Measurements from ENCODE around the gene TAF12.
"Not testable (repeated sequence)": the region's sequence is repeated elsewhere in the genome, so short reads cannot be mapped to it uniquely, and the experiment has no call there.

Gene TAF12

GRCh38 chr1:28642847-28643635 is at the start of gene TAF12:
TAF12 (minus strand) TSS chr1:28643067; CDS start chr1:28622081, 20,986 bp downstream.
- DNase-seq: peak; percentile 90

- DNase-seq: not testable (repeated sequence)
Observed at GRCh38 chr1:28691627-28692026, 48.8 kb upstream of the TAF12 start.

GRCh38 chr1:28684937-28685336 is 42.1 kb upstream of the TAF12 start:
- no peak for DNase-seq

GRCh38 chr1:28682840-28683239 is 40.0 kb upstream of the TAF12 start:
- DNase-seq: no peak

- no peak for DNase-seq
Observed at GRCh38 chr1:28680151-28680550, 37.3 kb upstream of the TAF12 start.

- no peak for DNase-seq
Observed at GRCh38 chr1:28675924-28676257, 33.0 kb upstream of the TAF12 start.

GRCh38 chr1:28672971-28673370 is 30.1 kb upstream of the TAF12 start:
- not testable (repeated sequence) for DNase-seq

GRCh38 chr1:28671254-28671780 is 28.4 kb upstream of the TAF12 start:
- DNase-seq: no peak

- DNase-seq: peak; percentile 44
Observed at GRCh38 chr1:28668956-28669723, 26.3 kb upstream of the TAF12 start.

GRCh38 chr1:28668191-28668955 is 25.5 kb upstream of the TAF12 start, which contains the start of gene GMEB1:
GMEB1 (plus strand) TSS chr1:28668784; CDS start chr1:28683613, 14,829 bp downstream.
- peak; percentile 80 for DNase-seq

- no peak for DNase-seq
Observed at GRCh38 chr1:28666806-28667205, 23.9 kb upstream of the TAF12 start.

GRCh38 chr1:28663871-28664470 is 21.1 kb upstream of the TAF12 start:
- no peak for DNase-seq

- no peak for DNase-seq
Observed at GRCh38 chr1:28656335-28656734, 13.5 kb upstream of the TAF12 start.

- not testable (repeated sequence) for DNase-seq
Observed at GRCh38 chr1:28655448-28656311, 12.8 kb upstream of the TAF12 start.

- DNase-seq: not testable (repeated sequence)
Observed at GRCh38 chr1:28653870-28654269, 11.0 kb upstream of the TAF12 start.

GRCh38 chr1:28653063-28653462 is 10.2 kb upstream of the TAF12 start:
- not testable (repeated sequence) for DNase-seq

- DNase-seq: peak; percentile 99
Observed at GRCh38 chr1:28648474-28649198, 5.8 kb upstream of the TAF12 start, which contains the start of gene RNU11. RNU11 (plus strand) TSS chr1:28648600.

GRCh38 chr1:28648008-28648473 is 5.2 kb upstream of the TAF12 start:
- DNase-seq: peak; percentile 94

- no peak for DNase-seq
Observed at GRCh38 chr1:28646040-28646439, 3.2 kb upstream of the TAF12 start.

GRCh38 chr1:28645406-28645805 is 2.5 kb upstream of the TAF12 start:
- DNase-seq: not testable (repeated sequence)

- no peak for DNase-seq
Observed at GRCh38 chr1:28644494-28644893, 1.6 kb upstream of the TAF12 start.

All from NCI-H526 treated with DMSO at 0.1 percent for 48 hours (cell line).